VCaP (cell line): Measurements from ENCODE around the gene TRPC4.
A peak's percentile ranks its signal among the peaks of the same experiment; 100 is the strongest.

Source experiments
- H3K27ac ChIP-seq: fragments of 450-650 bp; 2 replicates; pipeline ENCODE4 v1.5.1; 2017
- CTCF ChIP-seq: fragments of 450-650 bp; conservative IDR thresholded peaks from 2 replicates; pipeline ENCODE4 v1.5.1; 2017; ENCODE audit warnings: mild to moderate bottlenecking, moderate library complexity

TRPC4 gene

GRCh38 chr13:37632294-37632693 is 237.3 kb downstream of the TRPC4 start:
- no peak for TF ChIP-seq CTCF
- no peak overlapping the region for H3K27ac ChIP-seq

- TF ChIP-seq CTCF = no peak
- H3K27ac ChIP-seq = peak overlapping the region; percentile 28; the same call in 1 of the 2 replicates
Measured at GRCh38 chr13:37627428-37627827, 242.1 kb downstream of the TRPC4 start.

GRCh38 chr13:37621811-37622361 is 247.7 kb downstream of the TRPC4 start:
- no peak overlapping the region for H3K27ac ChIP-seq
- no peak for TF ChIP-seq CTCF

GRCh38 chr13:37618554-37618953 is 251.0 kb downstream of the TRPC4 start:
- no peak for TF ChIP-seq CTCF
- H3K27ac ChIP-seq = no peak overlapping the region

GRCh38 chr13:37617173-37617572 is 252.4 kb downstream of the TRPC4 start:
- no peak for TF ChIP-seq CTCF
- peak overlapping the region; percentile 43 for H3K27ac ChIP-seq

- no peak for TF ChIP-seq CTCF
- H3K27ac ChIP-seq = peak overlapping the region; percentile 43
Measured at GRCh38 chr13:37616131-37616530, 253.4 kb downstream of the TRPC4 start.

GRCh38 chr13:37615276-37615675 is 254.3 kb downstream of the TRPC4 start:
- H3K27ac ChIP-seq = no peak overlapping the region; the same call in 1 of the 2 replicates
- TF ChIP-seq CTCF = no peak

- TF ChIP-seq CTCF = no peak
- no peak overlapping the region for H3K27ac ChIP-seq
Measured at GRCh38 chr13:37613638-37614037, 255.9 kb downstream of the TRPC4 start.
